ENCODE measurements around the gene FGG. TPM values are rescaled to one million over a fixed set of nuclear protein-coding genes. Genes with fewer than 3 reads are reported as not detected.

Gene FGG
- total and polyA plus RNA-seq, 2 of the 13 experiments (the other 11 are each of a cell fraction or from before 2014, with no cell fraction given): 1,037 to 2,423 TPM

DNA sequence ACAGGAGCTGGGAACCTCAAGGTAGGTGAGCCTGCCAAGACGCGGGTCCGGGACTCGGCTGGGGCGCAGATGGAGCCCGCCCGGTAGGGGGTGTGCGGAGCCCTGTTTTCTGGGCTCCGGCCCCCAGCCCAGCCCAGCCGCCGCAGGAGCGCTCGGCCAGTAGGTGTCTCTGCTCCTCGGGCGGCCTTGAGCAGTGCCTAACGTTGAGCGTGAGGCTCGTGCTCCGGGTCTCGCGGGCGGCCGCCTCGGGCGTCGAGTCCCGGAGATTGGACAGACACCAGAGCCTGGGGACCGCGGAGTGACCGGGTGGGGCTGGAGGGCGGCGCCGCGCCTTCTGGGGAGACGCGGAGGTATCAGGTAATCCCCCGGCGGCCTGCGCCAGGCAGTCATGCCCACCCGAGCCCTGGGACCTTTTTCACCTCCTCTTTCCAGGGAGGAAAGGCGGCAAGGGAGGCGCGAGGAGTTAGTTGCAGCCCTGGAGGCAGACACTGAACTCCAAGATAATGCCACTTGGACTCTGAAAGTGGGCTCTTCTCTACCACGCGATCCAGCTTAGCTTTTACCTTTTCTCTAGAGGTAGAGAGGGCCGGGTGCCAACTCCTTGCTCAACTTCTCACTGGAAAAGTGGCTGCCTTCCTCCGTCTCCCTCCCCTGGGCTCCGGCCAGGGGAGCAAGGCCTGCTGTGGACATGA is 14.5 kb upstream of the FGG start (continued):
- TF ChIP-seq MEIS2 (CRISPR knock-in tag; IDR thresholded peaks at IDR 0.05): peak; percentile 47; the same call in 1 of the 2 replicates
- no peak for TF ChIP-seq ZBTB3 (CRISPR knock-in tag; IDR thresholded peaks at IDR 0.05; ENCODE audit: borderline replicate concordance, low read depth)
- TF ChIP-seq, protein P1, sequence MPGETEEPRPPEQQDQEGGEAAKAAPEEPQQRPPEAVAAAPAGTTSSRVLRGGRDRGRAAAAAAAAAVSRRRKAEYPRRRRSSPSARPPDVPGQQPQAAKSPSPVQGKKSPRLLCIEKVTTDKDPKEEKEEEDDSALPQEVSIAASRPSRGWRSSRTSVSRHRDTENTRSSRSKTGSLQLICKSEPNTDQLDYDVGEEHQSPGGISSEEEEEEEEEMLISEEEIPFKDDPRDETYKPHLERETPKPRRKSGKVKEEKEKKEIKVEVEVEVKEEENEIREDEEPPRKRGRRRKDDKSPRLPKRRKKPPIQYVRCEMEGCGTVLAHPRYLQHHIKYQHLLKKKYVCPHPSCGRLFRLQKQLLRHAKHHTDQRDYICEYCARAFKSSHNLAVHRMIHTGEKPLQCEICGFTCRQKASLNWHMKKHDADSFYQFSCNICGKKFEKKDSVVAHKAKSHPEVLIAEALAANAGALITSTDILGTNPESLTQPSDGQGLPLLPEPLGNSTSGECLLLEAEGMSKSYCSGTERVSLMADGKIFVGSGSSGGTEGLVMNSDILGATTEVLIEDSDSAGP (CRISPR knock-in tag; IDR thresholded peaks at IDR 0.05; ENCODE audit: borderline replicate concordance): peak; percentile 47; the same call in 1 of the 2 replicates
- peak; percentile 53; the same call in 1 of the 2 replicates for TF ChIP-seq ZNF670 (CRISPR knock-in tag; IDR thresholded peaks at IDR 0.05; ENCODE audit: borderline replicate concordance)
- peak; percentile 16; the same call in 1 of the 2 replicates for TF ChIP-seq NCOA2 (CRISPR knock-in tag; IDR thresholded peaks at IDR 0.05)
- TF ChIP-seq ZNF598 (CRISPR knock-in tag; IDR thresholded peaks at IDR 0.05; ENCODE audit: borderline replicate concordance): 0 out of 2 replicates have a peak, but pooled peaks have one; percentile 46
- peak; percentile 40; the same call in 1 of the 2 replicates for TF ChIP-seq ZFY (CRISPR knock-in tag; IDR thresholded peaks at IDR 0.05)
- peak; percentile 67 for TF ChIP-seq STAG1 (CRISPR knock-in tag; IDR thresholded peaks at IDR 0.05)
- TF ChIP-seq, protein P2, sequence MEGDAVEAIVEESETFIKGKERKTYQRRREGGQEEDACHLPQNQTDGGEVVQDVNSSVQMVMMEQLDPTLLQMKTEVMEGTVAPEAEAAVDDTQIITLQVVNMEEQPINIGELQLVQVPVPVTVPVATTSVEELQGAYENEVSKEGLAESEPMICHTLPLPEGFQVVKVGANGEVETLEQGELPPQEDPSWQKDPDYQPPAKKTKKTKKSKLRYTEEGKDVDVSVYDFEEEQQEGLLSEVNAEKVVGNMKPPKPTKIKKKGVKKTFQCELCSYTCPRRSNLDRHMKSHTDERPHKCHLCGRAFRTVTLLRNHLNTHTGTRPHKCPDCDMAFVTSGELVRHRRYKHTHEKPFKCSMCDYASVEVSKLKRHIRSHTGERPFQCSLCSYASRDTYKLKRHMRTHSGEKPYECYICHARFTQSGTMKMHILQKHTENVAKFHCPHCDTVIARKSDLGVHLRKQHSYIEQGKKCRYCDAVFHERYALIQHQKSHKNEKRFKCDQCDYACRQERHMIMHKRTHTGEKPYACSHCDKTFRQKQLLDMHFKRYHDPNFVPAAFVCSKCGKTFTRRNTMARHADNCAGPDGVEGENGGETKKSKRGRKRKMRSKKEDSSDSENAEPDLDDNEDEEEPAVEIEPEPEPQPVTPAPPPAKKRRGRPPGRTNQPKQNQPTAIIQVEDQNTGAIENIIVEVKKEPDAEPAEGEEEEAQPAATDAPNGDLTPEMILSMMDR (CRISPR knock-in tag; IDR thresholded peaks at IDR 0.05): peak; percentile 81
- peak; percentile 86; the same call in 1 of the 2 replicates for TF ChIP-seq KDM5B (CRISPR knock-in tag; IDR thresholded peaks at IDR 0.05; ENCODE audit: borderline replicate concordance)
- TF ChIP-seq KDM2A (CRISPR knock-in tag; IDR thresholded peaks at IDR 0.05; ENCODE audit: borderline replicate concordance, low read depth): peak; percentile 66; the same call in 1 of the 2 replicates
- TF ChIP-seq, protein P3, sequence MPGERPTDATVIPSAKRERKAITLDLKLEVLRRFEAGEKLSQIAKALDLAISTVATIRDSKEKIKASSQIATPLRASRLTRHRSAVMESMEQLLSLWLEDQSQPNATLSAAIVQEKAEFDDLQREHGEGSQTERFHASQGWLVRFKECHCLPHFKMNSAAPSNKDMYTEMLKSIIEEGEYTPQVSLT (CRISPR knock-in tag; IDR thresholded peaks at IDR 0.05; ENCODE audit: borderline replicate concordance, low read depth): no peak
- TF ChIP-seq ZNF800 (CRISPR knock-in tag; IDR thresholded peaks at IDR 0.05): 0 out of 2 replicates have a peak, but pooled peaks have one; percentile 42
- TF ChIP-seq MYPOP (CRISPR knock-in tag; IDR thresholded peaks at IDR 0.05): peak; percentile 57; the same call in 1 of the 2 replicates
- TF ChIP-seq IKZF1 (IDR thresholded peaks at IDR 0.05): no peak
- TF ChIP-seq GABPB1 (CRISPR knock-in tag; IDR thresholded peaks at IDR 0.05): peak; percentile 52; the same call in 1 of the 2 replicates
- peak; percentile 63; the same call in 1 of the 2 replicates for TF ChIP-seq ZNF224 (CRISPR knock-in tag; IDR thresholded peaks at IDR 0.05)
- TF ChIP-seq, protein P4, sequence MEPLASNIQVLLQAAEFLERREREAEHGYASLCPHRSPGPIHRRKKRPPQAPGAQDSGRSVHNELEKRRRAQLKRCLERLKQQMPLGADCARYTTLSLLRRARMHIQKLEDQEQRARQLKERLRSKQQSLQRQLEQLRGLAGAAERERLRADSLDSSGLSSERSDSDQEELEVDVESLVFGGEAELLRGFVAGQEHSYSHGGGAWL (CRISPR knock-in tag; IDR thresholded peaks at IDR 0.05): peak; percentile 63; the same call in 1 of the 2 replicates
- TF ChIP-seq ZNF615 (CRISPR knock-in tag; IDR thresholded peaks at IDR 0.05; ENCODE audit: borderline replicate concordance): no peak
- TF ChIP-seq HNRNPLL (IDR thresholded peaks at IDR 0.05; ENCODE audit: low read depth, low read length, poor library complexity, severe bottlenecking): peak; percentile 67
- peak; percentile 53; the same call in 1 of the 2 replicates for TF ChIP-seq HIVEP1 (CRISPR knock-in tag; IDR thresholded peaks at IDR 0.05)

Data from HepG2 (cell line).